HUDEP-2 (cell line): ENCODE measurements around the gene P2RX5.
"Not testable (repeated sequence)": the region's sequence is repeated elsewhere in the genome, so short reads cannot be mapped to it uniquely, and the experiment has no call there.

Experiments used
- DNase-seq, 76 experiments: peaks; one replicate each; lab custom pipeline; 2025; ENCODE audit not compliant: unreplicated experiment in 76 of 76; lab: John Stamatoyannopoulos, UW

Gene P2RX5

DNA sequence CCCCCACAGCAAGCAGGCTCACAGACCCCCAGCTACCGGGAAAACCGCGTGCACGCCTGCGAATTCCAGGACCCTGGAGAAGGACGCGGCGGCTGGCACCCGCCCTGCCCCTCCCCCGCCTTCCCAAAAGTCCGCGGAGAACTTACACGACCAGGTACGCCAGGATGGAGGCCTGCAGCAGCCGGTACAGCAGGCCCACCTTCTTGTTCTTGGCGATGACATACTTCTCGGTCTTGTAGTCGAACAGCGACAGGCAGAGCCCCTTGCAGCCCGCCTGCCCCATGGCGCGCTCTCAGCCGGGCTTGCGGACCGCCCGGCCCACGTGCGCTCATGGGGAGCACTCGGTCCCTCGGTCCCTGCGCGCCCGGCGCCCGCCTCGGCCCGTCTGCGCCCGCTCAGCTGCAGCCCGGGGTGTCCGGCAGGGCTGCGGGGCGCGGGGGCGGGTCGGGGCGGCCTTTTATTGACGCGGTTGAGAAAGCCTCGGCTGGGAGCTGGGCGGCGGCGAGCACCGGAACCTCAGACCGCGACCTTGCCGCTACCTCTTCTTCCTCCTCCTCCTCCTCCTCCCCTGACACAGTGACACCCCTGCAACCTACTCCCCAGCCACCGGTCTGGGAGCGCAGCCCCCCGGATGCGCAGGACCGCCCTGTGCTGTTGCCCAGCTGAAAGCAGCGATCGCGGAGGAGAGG lies at the start of gene P2RX5:
Gene P2RX5 (minus strand): TSS at position 433 of the 689 bp plus-strand sequence. CDS start 150 bp downstream, at position 283.
- DNase-seq, result peak in 17 of 76 experiments; percentile 7 to 41 (median 26)

DNA sequence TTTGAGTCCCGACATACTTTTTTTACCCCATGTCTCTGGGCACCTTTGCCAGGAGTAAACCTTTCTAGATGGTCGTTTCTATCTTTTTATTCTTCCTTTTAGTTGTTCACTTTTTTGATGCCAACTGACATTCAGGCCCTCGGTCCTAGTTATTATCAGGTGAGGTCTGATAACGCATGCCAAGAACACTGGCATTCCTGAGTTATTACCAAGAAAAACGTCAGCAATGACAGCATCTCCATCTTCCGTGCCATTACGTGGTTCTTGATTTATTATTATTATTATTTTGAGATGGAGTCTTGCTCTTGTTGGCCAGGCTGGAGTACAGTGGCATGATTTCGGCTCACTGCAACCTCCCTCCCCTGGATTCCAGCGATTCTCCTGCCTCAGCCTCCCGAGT lies 49.1 kb upstream of the P2RX5 start:
- DNase-seq, result no peak

DNA sequence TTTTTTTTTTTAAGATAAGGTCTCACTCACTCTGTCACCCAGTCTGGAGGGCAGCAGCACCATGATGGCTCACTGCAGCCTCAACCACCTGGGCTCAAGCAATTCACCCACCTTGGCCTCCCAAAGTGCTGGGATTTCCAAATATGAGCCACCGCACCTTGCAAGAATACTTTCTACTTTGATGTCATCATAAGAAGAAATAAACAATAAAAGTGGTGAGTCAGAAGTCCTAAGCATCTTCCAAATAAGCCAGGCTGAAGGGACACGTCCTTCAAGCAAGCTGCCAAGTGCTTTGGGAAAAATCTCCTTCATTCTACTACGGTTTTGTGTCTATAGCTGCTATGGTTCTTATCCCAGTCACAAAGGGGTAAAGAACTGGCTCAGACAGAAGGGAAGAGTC lies 48.1 kb upstream of the P2RX5 start:
- DNase-seq, result no peak

DNA sequence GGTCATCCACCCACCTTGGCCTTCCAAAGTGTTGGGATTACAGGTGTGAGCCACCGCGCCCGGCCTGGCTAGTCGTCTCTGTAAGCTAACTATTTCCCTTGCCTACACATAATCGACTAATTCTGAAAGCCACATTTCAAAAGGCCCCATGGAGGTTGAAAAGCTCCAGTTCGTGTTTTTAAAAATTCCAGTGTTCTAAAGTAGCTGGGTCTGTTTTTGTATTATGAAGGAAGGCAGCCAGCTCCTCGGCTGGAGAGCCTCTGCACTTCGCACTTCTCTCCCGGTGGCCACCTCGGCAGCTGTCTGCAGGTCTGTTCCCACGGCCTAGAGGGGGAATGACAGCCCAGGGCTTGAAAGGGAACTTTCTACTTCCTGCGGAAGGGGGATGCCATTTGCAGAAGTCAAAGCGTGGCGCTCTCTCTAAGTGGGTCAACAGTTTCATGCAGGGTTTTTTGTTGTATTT lies 44.7 kb upstream of the P2RX5 start:
- DNase-seq, result no peak

DNA sequence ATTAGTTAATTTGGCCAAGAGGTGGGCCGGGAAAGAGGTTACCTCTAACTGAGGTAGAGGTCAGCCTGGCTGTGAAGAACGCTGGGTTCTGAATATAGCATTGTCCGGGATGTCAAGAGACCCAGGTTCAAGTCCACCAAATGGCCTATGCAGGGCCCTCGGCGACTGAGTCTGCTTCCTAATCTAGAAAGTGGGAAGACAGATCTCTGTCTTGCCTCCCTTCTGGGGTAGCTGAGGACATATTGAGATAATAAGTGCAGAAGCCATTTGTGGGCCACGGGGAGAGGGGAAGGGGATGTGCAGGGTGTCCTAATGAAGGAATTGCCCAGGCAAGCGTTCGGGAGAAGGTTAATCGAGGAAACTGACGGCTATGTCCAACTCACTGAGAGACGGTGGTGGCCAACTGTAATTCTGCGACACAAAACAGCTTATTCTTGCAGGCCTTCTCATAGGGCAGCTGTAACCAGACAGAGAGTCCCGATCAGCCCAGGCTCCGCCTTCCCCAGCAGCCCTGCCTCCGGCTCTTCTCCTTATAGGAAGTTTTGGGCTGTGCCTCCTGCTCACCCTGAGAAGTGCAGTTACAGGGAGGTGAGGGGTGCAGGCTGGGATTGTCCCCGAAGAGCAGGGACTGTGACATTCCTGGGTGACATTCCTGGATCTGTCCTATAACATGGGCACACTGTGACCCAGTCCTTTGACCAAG lies 43.6 kb upstream of the P2RX5 start:
- no peak for DNase-seq

DNA sequence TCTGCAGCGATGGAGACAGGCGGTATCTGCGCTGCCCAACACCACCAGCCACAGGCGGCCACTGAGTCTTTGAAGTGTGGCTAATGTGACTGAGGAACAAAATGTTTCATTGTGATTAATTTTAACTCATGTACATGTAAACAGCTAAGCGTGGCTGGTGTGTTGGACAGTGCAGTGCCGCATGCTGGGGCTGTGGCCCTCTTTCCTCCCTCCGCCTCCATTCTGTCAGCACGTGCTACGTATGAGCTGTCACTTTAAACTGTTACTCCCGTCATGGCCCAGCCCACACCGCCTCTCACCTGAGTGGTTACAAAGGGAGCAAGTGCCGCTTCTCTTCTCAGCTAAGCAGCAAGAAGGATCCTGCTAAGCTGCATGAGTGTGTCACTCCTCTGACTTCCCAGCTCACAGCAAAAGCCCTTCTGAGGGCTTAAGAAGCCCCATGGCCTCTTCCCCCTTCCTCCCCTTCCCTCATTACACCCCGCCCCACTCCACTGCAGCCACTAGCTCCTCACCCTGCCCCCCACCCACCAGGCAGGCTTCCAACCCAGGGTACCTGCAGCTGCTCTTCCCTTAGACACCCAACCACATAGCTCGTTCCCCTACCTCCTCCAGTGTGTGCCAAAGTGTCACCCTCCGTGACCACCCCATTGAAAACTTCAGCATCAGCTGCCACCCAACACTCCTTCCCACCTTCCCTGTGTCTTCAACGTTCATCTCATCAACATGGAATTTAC lies 42.8 kb upstream of the P2RX5 start:
- DNase-seq, result no peak

DNA sequence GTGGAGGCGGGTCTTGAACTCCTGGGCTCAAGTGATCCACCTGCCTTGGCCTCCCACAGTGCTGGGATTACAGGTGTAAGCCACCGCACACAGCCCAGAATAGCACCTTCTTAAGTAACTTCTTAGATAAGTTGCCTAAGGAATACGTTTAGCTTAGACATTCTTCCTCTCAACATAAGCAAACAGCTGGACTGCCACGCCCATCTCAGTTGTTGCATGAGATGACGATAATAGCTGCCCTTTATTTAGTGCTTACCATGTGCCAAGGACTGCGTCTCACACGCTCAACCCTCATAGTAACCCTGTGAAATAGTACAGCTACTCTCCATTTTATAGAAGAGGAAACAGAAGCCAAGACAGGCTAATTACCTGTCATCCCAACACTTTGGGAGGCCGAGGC lies 39.6 kb upstream of the P2RX5 start:
- DNase-seq, result no peak

DNA sequence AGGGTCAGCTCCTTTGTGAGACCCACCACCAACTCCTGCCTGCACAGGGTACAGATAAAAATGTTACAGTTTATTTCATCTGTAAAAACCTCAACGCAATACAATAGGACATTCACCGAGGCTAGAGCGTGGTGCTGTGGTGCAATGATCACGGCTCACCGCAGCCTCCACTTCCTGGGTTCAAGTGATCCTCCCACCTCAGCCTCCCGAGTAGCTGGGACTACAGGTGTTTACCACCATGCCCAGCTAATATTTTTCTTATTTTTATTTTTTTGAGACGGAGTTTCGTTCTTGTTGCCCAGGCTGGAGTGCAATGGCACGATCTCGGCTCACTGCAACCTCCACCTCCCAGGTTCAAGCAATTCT lies 38.9 kb upstream of the P2RX5 start:
- DNase-seq, result not testable (repeated sequence)

DNA sequence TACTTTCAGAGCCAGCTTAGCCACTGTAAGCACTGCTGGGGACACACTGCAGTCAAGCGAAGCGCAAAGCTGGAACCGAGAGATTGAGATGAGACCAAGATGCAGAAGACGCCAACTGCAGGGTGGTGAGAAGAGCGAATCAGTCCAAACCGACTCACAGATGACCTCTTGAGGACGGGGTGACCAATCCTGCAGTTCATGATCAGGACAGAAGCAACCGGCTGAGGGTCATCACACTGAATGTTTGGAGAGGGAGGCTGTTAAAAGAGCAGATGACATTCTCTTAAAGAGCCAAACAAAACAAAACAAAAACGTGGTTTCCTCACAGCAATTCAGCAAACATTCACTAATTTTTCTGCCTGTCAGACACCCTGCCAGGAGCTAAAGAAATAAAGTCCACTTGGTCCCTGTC lies 36.3 kb upstream of the P2RX5 start:
- DNase-seq, result no peak

DNA sequence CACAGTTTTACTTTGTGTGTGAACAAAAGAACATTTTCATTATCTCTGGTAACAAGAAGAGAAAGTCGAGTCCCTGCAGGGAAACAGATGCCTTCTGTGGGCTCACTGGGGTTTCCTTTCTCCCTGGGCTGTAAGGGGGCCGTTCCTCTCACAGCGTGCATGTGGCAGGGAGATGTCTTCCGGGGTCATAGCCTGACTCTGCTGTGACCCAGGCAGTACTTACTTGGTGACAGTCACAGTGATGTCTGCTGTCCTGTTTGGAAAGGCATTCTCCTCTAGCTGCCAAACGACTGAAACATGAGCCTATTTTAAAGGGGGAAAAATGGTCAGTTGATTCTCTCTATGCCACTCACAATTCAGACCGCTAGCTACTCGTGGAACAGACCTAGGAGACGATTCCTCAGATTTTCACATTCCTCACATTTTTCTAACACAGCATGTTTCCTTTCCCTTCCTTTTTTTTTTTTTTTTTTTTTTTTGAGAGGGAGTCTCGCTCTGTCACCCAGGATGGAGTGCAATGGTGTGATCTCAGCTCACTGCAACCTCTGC lies 35.0 kb upstream of the P2RX5 start:
- no peak for DNase-seq

DNA sequence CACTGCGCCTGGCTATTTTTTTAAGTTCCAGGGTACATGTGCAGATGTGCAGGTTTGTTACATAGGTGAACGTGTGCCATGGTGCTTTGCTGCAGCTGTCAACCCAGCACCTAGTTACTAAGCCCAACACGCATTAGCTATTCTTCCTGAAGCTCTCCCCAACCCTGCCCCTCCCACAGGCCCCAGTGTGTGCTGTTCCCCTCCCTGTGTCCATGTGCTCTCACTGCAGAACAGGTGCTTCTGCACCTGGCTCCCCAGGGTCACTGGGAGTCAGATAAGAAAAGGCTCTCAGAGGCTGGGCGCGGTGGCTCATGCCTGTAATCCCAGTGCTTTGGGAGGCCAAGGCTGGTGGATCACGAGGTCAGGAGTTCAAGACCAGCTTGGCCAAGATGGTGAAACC lies 33.9 kb upstream of the P2RX5 start:
- no peak for DNase-seq

GRCh38 chr17:3728099-3728498 lies 32.1 kb upstream of the P2RX5 start:
- not testable (repeated sequence) for DNase-seq

- DNase-seq, result no peak
Measured at GRCh38 chr17:3727041-3727440, 31.1 kb upstream of the P2RX5 start.

DNA sequence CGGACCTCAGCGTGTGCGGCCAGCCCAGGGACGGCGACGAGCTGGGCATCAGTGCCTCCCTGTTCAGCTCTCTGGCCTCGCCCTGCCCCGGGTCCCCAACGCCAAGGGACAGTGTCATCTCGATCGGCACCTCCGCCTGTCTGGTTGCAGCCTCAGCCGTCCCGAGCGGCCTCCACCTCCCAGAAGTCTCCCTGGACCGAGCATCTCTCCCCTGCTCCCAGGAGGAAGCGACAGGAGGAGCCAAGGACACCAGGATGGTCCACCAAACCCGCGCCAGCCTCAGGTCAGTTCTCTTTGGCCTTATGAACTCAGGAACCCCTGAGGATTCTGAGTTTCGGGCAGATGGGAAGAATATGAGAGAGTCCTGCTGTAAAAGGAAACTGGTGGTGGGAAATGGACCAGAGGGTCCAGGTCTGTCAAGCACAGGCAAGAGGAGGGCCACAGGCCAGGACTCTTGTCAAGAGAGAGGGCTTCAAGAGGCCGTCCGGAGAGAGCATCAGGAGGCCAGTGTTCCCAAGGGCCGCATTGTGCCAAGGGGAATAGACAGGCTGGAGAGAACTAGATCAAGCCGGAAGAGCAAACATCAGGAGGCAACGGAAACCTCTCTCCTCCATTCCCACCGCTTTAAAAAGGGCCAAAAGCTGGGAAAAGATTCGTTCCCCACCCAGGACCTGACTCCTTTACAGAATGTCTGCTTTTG lies 28.6 kb upstream of the P2RX5 start:
- DNase-seq, result peak in 2 of 76 experiments; percentile 7 to 15

GRCh38 chr17:3723556-3724377 lies 27.8 kb upstream of the P2RX5 start, which contains the start of gene HASPIN:
TSS of gene HASPIN (plus strand) at chr17:3723903. CDS start at chr17:3723936, 33 bp downstream.
- peak in 73 of 76 experiments; percentile 20 to 91 (median 81) for DNase-seq

DNA sequence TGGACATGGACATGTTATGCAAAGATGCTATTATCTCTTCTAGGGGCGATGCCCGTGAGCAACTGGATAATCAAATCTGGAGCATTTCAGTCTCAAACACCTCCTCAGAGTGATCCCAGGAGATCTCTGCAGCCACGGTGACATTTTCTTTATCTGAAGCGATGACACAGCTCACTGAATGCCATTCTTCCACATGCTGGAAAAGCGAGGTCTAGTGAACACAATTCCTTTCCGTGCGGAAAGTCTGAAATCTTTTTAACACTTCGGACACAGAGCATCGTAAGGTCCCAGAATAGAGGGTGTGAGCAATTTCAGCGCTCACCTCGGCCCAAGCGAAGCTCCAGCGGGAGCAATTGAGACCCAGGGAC lies 27.2 kb upstream of the P2RX5 start:
- DNase-seq, result peak in 1 of 76 experiments; percentile 24

DNA sequence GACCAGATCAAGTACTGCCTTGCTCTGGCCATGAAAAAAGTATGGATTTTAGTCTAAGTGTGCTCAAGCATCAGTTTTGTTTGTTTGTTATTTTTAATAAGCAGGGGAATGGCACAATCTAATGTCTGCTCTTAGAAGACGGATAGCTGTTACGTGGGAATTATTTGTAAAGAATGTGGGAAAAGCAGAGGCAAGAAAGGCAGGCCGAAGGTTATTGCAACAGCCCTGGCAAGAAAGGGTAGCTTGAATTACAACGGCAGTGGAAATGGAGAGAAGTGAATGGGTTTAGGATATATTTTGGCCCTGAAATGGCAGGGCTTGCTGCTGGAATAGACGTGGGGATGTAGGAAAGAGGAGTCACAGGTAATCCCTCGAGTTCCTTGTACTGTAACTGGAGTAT lies 26.8 kb upstream of the P2RX5 start:
- no peak for DNase-seq

- no peak for DNase-seq
Measured at GRCh38 chr17:3719265-3719664, 23.3 kb upstream of the P2RX5 start.

GRCh38 chr17:3718201-3718600 lies 22.2 kb upstream of the P2RX5 start:
- no peak for DNase-seq

DNA sequence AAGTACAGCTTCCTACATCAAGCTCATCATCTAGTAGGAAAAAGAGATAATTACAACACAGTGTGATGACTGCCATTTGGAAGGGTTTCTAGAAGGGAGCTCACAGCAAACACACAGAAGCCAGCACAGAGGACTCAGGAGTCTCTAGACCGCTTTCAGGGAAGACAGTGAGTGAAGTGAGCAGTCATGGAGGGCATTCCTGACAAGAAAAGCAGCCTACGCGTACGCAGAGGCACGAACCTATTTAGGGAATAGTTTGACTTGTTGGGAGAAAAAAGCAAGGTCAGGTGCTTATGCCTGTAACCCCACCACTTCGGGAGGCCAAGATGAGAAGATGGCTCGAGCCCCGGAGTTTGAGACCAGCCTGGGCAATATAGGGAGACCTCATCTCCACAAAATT lies 19.3 kb upstream of the P2RX5 start:
- no peak for DNase-seq
